SK-N-SH (cell line): Measurements from ENCODE around the gene STEEP1. TPM values are rescaled to one million over a fixed set of nuclear protein-coding genes. Genes with fewer than 3 reads are reported as not detected.

ENCODE experiments used
- CTCF ChIA-PET: fragments of 300-600, 350-600 bp; formaldehyde crosslinking; extraction: SDS; loops from one replicate; lab custom pipeline; 2021; lab: Yijun Ruan, JAX
- POLR2A ChIA-PET: fragments of 350-600 bp; sonication (Branson Sonifier 250); formaldehyde crosslinking; extraction: SDS; loops from one replicate; lab custom pipeline; 2020; ENCODE audit warnings: antibody characterized with exemption, inconsistent platforms; lab: Yijun Ruan, JAX
- DNase-seq: peaks from one replicate; pipeline ENCODE4 v3.0.0; 2012
- H2AFZ ChIP-seq: fragments of 200-600 bp; sonication (generic); 2 replicates; pipeline ENCODE4 v1.8.1; 2016; ENCODE audit warnings: antibody characterized with exemption, mild to moderate bottlenecking, low read depth
- H3F3A ChIP-seq: fragments of 200-600 bp; sonication (generic); replicated peaks from 2 replicates; pipeline ENCODE3; 2016; ENCODE audit warnings: antibody characterized with exemption, mild to moderate bottlenecking; ENCODE audit not compliant: insufficient read depth
- H3K27ac ChIP-seq, 2 experiments: fragments of 200-500 bp in 1 of 2; fragments of 200-600 bp in 1 of 2; sonication (Bioruptor generic) in 1 of 2; sonication (generic), shearing (Covaris generic) in 1 of 2; 2 replicates each; pipeline versions ENCODE4 v1.5.1 to v1.6.1; 2014 to 2016; ENCODE audit warnings: low read depth in 2 of 2, inconsistent platforms in 1 of 2, low read length in 1 of 2, mild to moderate bottlenecking in 1 of 2, mixed read lengths in 1 of 2
- H3K27me3 ChIP-seq: fragments of 200-600 bp; sonication (generic), shearing (Covaris generic); 2 replicates; pipeline ENCODE4 v1.6.1; 2016; ENCODE audit warnings: mixed run types; ENCODE audit not compliant: insufficient read depth
- H3K36me3 ChIP-seq, 2 experiments: fragments of 200-500 bp in 1 of 2; fragments of 200-600 bp in 1 of 2; sonication (Bioruptor generic) in 1 of 2; sonication (generic) in 1 of 2; replicated peaks in 1 of 2; 2 replicates each; pipeline versions ENCODE3 to v1.5.1; 2014 to 2016; ENCODE audit warnings: low read length in 1 of 2, mild to moderate bottlenecking in 1 of 2; ENCODE audit not compliant: insufficient read depth in 2 of 2, control insufficient read depth in 1 of 2
- H3K4me1 ChIP-seq, 2 experiments: fragments of 200-500 bp in 1 of 2; fragments of 200-600 bp in 1 of 2; sonication (Bioruptor generic) in 1 of 2; sonication (generic), shearing (Covaris generic) in 1 of 2; 2 replicates each; pipeline versions ENCODE4 v1.5.1 to v1.6.1; 2014 to 2016; ENCODE audit warnings: low read depth in 1 of 2, low read length in 1 of 2, mixed run types in 1 of 2; ENCODE audit not compliant: insufficient read depth in 2 of 2, control insufficient read depth in 1 of 2
- H3K4me2 ChIP-seq: fragments of 200-600 bp; sonication (generic), shearing (Covaris generic); 2 replicates; pipeline ENCODE4 v1.6.1; 2017; ENCODE audit warnings: mixed run types
- H3K4me3 ChIP-seq, 2 experiments: fragments of 200-500 bp in 1 of 2; fragments of 200-600 bp in 1 of 2; sonication (Bioruptor generic) in 1 of 2; sonication (generic), shearing (Covaris generic) in 1 of 2; 2 replicates each; pipeline versions ENCODE4 v1.5.1 to v1.8.1; 2014 to 2016; ENCODE audit warnings: low read depth in 2 of 2, inconsistent platforms in 1 of 2, low read length in 1 of 2, mild to moderate bottlenecking in 1 of 2, mixed read lengths in 1 of 2, moderate library complexity in 1 of 2
- H3K79me2 ChIP-seq: fragments of 200-600 bp; sonication (generic); 2 replicates; pipeline ENCODE4 v1.8.1; 2017; ENCODE audit warnings: mild to moderate bottlenecking; ENCODE audit not compliant: insufficient read depth
- H3K9ac ChIP-seq: fragments of 200-600 bp; sonication (generic); 2 replicates; pipeline ENCODE4 v1.6.1; 2017; ENCODE audit warnings: mixed run types
- H3K9me2 ChIP-seq: fragments of 200-600 bp; sonication (generic); 2 replicates; pipeline ENCODE4 v1.6.1; 2017; ENCODE audit warnings: mixed run types
- H3K9me3 ChIP-seq: fragments of 200-600 bp; sonication (generic); 2 replicates; pipeline ENCODE4 v1.6.1; 2017; ENCODE audit warnings: mixed run types, mild to moderate bottlenecking, moderate library complexity
- H4K20me1 ChIP-seq: fragments of 200-600 bp; sonication (generic); 2 replicates; pipeline ENCODE4 v1.6.1; 2017; ENCODE audit warnings: mild to moderate bottlenecking, mixed run types; ENCODE audit not compliant: insufficient read depth
- ELF1 ChIP-seq: IDR thresholded peaks from 2 replicates; pipeline ENCODE4 v1.4.0; 2012
- FOSL2 ChIP-seq: IDR thresholded peaks from 2 replicates; pipeline ENCODE4 v1.4.0; 2012; ENCODE audit warnings: low read depth, mild to moderate bottlenecking, moderate library complexity, borderline replicate concordance
- FOXM1 ChIP-seq: IDR thresholded peaks from 2 replicates; pipeline ENCODE4 v1.4.0; 2012; ENCODE audit warnings: low read depth, mild to moderate bottlenecking
- JUND ChIP-seq: IDR thresholded peaks from 2 replicates; pipeline ENCODE4 v1.4.0; 2012
- NRF1 ChIP-seq: IDR thresholded peaks from 2 replicates; pipeline ENCODE4 v1.6.1; 2012; ENCODE audit warnings: low read depth, mild to moderate bottlenecking, low read length
- POLR2AphosphoS5 ChIP-seq: IDR thresholded peaks from 2 replicates; pipeline ENCODE4 v1.6.1; 2012; ENCODE audit warnings: low read depth, low read length
- TAF1 ChIP-seq: IDR thresholded peaks from 2 replicates; pipeline ENCODE4 v1.6.1; 2012; ENCODE audit warnings: low read depth, mild to moderate bottlenecking, low read length, moderate library complexity, borderline replicate concordance
- USF1 ChIP-seq: IDR thresholded peaks from 2 replicates; pipeline ENCODE4 v1.4.0; 2012; ENCODE audit warnings: low read depth, borderline replicate concordance
- YY1 ChIP-seq: IDR thresholded peaks from 2 replicates; pipeline ENCODE4 v1.4.0; 2012; ENCODE audit warnings: low read depth, mild to moderate bottlenecking
- ZBTB33 ChIP-seq: IDR thresholded peaks from 2 replicates; pipeline ENCODE4 v1.4.0; 2012; ENCODE audit warnings: low read depth, borderline replicate concordance
- WGBS: methylation state at CpG from one replicate; pipeline ENCODE4 v1.1.6; 2017; ENCODE audit warnings: low lambda C conversion rate; 5-methylcytosine and 5-hydroxymethylcytosine counted together
- polyA plus RNA-seq, 3 experiments: library from polyadenylated mRNA; depleted of rRNA; stranded (reverse); fragments of >200 nt; gene quantifications; 2 replicates each; pipeline ENCODE4 v1.2.3, GENCODE V29; 2012
- TF ChIP-seq, protein P1 (sequence below): IDR thresholded peaks from 2 replicates; pipeline ENCODE4; 2012

The STEEP1 gene
- polyA plus RNA-seq, 1 of the 3 experiments (the other 2 are of a cell fraction), result 19.2 TPM

- Histone ChIP-seq H3K9ac (no peak overlapping the region), H3K36me3 (peaks cover 0 to 2% of the 10 kb centered on the region in 2 experiments), H3K4me3 (no peak overlapping the region), H3K27me3 (no peaks in the 10 kb centered on the region; the same call in 1 of the 2 replicates), H3F3A (peaks cover 2% of the 10 kb centered on the region), H3K4me2 (no peak overlapping the region), H4K20me1 (no peaks in the 10 kb centered on the region), H3K4me1 (no peaks in the 10 kb centered on the region), H2AFZ (no peak overlapping the region), H3K9me2 (no peaks in the 10 kb centered on the region), H3K79me2 (no peaks in the 10 kb centered on the region), H3K9me3 (no peaks in the 10 kb centered on the region), H3K27ac (no peak overlapping the region)
- ChIA-PET POLR2A (no interaction called here), CTCF (interaction anchor here (0.7 to 1.6 kb wide), 5 partner anchors 9 to 67 kb away, joined by 3 to 5 read pairs (median 3); no protein-coding TSS in a partner anchor)
- 31% methylated on average over 2 of the region's 2 CpGs for WGBS
- TF ChIP-seq NRF1 (no peak), TAF1 (no peak), ELF1 (no peak), POLR2AphosphoS5 (no peak), JUND (no peak), FOSL2 (no peak), USF1 (no peak), FOXM1 (no peak), YY1 (no peak)
- no peak for DNase-seq
Measured at GRCh38 chrX:119583431-119584059, 18.3 kb upstream of the STEEP1 start.

DNA sequence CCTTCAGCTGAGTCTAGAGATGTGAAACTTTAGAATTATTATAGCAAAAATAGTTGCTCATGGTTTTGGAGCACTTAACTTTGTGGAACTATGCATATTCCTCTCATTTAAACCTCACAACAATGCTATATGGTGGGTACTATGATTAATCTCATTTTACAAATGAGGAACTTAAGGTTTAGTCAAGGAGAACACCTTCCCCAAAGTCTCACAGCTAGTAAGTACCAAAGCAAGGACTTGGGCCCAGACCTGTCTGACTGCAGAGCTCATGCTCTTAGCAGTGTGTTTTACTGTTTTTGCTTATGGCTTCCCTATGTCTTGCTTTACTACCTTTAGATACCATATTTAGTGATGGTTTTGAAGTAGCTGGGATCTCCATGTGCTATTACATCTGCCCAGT is 14.2 kb upstream of the STEEP1 start:
- ChIA-PET CTCF (interaction anchor here (1.3 to 1.7 kb wide), 2 partner anchors 24 to 31 kb away, joined by 3 to 7 read pairs; no protein-coding TSS in a partner anchor), POLR2A (no interaction called here)
- Histone ChIP-seq H3K4me1 (peaks cover 0 to 3% of the 10 kb centered on the region in 2 experiments; a peak in 1 of 4 replicates), H3K9me2 (no peaks in the 10 kb centered on the region), H3K4me3 (no peak overlapping the region), H3K79me2 (peaks cover 25% of the 10 kb centered on the region), H2AFZ (no peak overlapping the region), H3K4me2 (no peak overlapping the region), H3K27me3 (0 out of 2 replicates have a peak, but pooled peaks cover 9% of the 10 kb centered on the region), H3K9ac (no peak overlapping the region), H3K9me3 (no peaks in the 10 kb centered on the region), H4K20me1 (no peaks in the 10 kb centered on the region), H3F3A (peaks cover 2% of the 10 kb centered on the region), H3K27ac (no peak overlapping the region), H3K36me3 (peaks cover 3 to 14% of the 10 kb centered on the region in 2 experiments)
- DNase-seq, result no peak
- TF ChIP-seq USF1, result no peak
- TF ChIP-seq ZBTB33, result no peak
- TF ChIP-seq, protein P1, sequence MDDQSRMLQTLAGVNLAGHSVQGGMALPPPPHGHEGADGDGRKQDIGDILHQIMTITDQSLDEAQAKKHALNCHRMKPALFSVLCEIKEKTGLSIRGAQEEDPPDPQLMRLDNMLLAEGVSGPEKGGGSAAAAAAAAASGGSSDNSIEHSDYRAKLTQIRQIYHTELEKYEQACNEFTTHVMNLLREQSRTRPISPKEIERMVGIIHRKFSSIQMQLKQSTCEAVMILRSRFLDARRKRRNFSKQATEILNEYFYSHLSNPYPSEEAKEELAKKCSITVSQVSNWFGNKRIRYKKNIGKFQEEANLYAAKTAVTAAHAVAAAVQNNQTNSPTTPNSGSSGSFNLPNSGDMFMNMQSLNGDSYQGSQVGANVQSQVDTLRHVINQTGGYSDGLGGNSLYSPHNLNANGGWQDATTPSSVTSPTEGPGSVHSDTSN, result no peak
